Gastroesophageal sphincter (tissue), 3 donors: ENCODE data around the gene SLC3A2.

Experiments used
- CTCF ChIP-seq, 4 experiments: fragments of 200-600 bp in 2 of 4; fragments of 450-650 bp in 2 of 4; sonication (generic) in 1 of 4; IDR thresholded peaks; one replicate each; pipeline ENCODE4 v1.5.1; 2017 to 2019; ENCODE audit warnings: antibody characterized with exemption in 4 of 4, mild to moderate bottlenecking in 2 of 4, moderate library complexity in 2 of 4
- POLR2AphosphoS5 ChIP-seq: sonication (generic); formaldehyde crosslinking; IDR thresholded peaks from one replicate; pipeline ENCODE4 v1.6.1; 2017; ENCODE audit warnings: antibody characterized with exemption

- TF ChIP-seq POLR2AphosphoS5 (no peak), CTCF (IDR thresholded peaks at IDR 0.05) (no peak)
Measured at GRCh38 chr11:62852523-62853188, 28.0 kb upstream of the SLC3A2 start.
